Lower lobe of right lung (tissue), 2 donors: ENCODE results near the gene AUTS2. TPM values are rescaled to one million over a fixed set of nuclear protein-coding genes. Genes with fewer than 3 reads are reported as not detected.

Experiments
- ATAC-seq, 2 donors: fragments of 200-7000 bp; cut with Tn5 transposase; one replicate each; pipeline ENCODE4 v1.9.1; 2020 to 2022; ENCODE audit warnings: mild to moderate bottlenecking in 2 of 2, moderate library complexity in 2 of 2
- DNase-seq: peaks from one replicate; pipeline ENCODE4 v3.0.0-alpha.2; 2020
- H3K27ac ChIP-seq: fragments of 200-600 bp; one replicate; pipeline ENCODE4 v1.8.0; 2022
- H3K27me3 ChIP-seq: fragments of 200-600 bp; one replicate; pipeline ENCODE4 v1.8.0; 2022; ENCODE audit warnings: low read depth
- H3K36me3 ChIP-seq: fragments of 200-600 bp; one replicate; pipeline ENCODE4 v1.8.0; 2022; ENCODE audit warnings: mild to moderate bottlenecking
- H3K4me1 ChIP-seq: fragments of 200-600 bp; one replicate; pipeline ENCODE4 v1.8.0; 2022
- H3K4me3 ChIP-seq: fragments of 200-600 bp; one replicate; pipeline ENCODE4 v1.8.0; 2022; ENCODE audit warnings: mild to moderate bottlenecking
- H3K9me3 ChIP-seq: fragments of 200-600 bp; one replicate; pipeline ENCODE4 v1.8.0; 2022
- intact Hi-C: fragments of 100-400 bp; cut with DNase I; formaldehyde crosslinking; loops from one replicate; pipeline ENCODE4 v1.11.0; 2022
- total RNA-seq: library from RNA; stranded (reverse); fragmentation: NEBNext Ultra II Directional; extraction: Animal tissue kit (Norgen Biotek cat#: 25700); gene quantifications from one replicate; pipeline ENCODE4 v1.2.1, GENCODE V29; 2021
- TF ChIP-seq, protein P1 (sequence below): fragments of 200-600 bp; IDR thresholded peaks from one replicate; pipeline ENCODE4 v1.8.0; 2022; ENCODE audit warnings: antibody characterized with exemption, mild to moderate bottlenecking
- donor health status: DM: no; HTN: yes; CAD: no; lungs with severe emphysema.

The AUTS2 gene
- total RNA-seq, 1 donor from 2014 or later, result 45.7 TPM

DNA sequence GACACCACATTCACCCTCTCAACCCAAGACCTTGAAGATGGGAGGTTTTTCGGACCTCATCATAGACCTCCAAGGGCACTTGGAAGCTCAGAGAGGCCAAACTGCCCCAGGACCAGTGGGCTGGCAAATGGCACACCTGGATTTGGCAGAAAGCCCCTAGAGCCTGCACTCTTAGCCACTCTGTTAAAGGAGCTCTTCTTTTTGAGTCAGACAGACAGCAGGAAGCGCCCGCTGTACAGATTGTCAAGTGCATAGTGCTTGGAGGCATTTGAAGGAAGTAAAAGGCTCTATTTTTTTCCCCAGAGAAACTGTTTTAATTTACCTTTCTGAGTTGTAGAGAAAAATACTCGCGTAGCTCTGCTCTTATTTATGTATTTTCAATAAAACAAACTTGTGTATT lies 1125.1 kb downstream of the AUTS2 start:
- H3K9me3 ChIP-seq, result no peaks in the 10 kb centered on the region
- H3K4me1 ChIP-seq, result peaks cover 24% of the 10 kb centered on the region
- no peaks in the 10 kb centered on the region for H3K36me3 ChIP-seq
- TF ChIP-seq, protein P1, sequence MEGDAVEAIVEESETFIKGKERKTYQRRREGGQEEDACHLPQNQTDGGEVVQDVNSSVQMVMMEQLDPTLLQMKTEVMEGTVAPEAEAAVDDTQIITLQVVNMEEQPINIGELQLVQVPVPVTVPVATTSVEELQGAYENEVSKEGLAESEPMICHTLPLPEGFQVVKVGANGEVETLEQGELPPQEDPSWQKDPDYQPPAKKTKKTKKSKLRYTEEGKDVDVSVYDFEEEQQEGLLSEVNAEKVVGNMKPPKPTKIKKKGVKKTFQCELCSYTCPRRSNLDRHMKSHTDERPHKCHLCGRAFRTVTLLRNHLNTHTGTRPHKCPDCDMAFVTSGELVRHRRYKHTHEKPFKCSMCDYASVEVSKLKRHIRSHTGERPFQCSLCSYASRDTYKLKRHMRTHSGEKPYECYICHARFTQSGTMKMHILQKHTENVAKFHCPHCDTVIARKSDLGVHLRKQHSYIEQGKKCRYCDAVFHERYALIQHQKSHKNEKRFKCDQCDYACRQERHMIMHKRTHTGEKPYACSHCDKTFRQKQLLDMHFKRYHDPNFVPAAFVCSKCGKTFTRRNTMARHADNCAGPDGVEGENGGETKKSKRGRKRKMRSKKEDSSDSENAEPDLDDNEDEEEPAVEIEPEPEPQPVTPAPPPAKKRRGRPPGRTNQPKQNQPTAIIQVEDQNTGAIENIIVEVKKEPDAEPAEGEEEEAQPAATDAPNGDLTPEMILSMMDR, result no peak
- H3K27ac ChIP-seq, result no peak overlapping the region
- intact Hi-C loops, result no loop called here
- no peaks in the 10 kb centered on the region for H3K27me3 ChIP-seq
- no peak overlapping the region for H3K4me3 ChIP-seq
- no peak for DNase-seq
- ATAC-seq, result no peak

DNA sequence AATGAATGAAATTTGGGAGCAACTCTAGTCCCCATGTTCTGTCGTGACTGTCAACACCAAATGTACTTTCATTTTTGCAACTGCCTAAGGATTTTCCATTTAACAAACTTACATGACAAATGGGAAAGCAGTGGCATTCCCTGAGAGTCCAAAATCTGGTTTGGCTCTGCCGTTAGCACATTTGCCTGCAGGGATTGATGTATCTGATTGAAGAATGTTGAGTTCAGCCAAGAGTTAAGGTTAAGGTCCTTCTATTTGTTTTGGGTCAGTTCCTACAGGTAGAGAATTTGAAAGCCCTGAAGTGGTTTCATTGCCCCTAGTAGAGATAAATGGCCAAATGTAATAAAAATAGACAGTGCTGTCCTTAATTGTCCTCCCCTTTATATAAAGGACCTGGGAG lies 1127.2 kb downstream of the AUTS2 start:
- H3K36me3 ChIP-seq, result no peaks in the 10 kb centered on the region
- H3K9me3 ChIP-seq, result no peaks in the 10 kb centered on the region
- peaks cover 14% of the 10 kb centered on the region for H3K4me1 ChIP-seq
- ATAC-seq (no peak), DNase-seq (no peak)
- intact Hi-C loops, result no loop called here
- TF ChIP-seq, protein P1, result no peak
- H3K4me3 ChIP-seq, result no peak overlapping the region
- no peak overlapping the region for H3K27ac ChIP-seq
- H3K27me3 ChIP-seq, result no peaks in the 10 kb centered on the region

DNA sequence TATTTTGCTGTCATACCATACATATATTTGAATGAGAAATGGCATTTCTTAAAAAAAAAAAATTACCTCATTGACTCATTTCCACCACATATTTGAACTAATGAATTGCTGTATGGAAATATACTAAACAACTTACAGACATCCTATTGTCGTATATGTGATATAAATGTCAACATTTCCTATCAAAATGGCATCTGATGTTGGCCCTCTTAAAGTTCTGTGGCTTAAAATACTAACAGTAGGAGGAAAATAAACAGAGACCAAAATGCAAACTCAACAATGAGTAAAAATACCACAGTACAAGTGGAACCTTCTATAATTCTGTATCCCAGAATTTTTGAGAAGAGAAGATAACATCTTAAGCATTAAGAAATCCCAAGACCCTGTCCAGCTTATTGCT lies 1128.0 kb downstream of the AUTS2 start:
- no peak overlapping the region for H3K27ac ChIP-seq

DNA sequence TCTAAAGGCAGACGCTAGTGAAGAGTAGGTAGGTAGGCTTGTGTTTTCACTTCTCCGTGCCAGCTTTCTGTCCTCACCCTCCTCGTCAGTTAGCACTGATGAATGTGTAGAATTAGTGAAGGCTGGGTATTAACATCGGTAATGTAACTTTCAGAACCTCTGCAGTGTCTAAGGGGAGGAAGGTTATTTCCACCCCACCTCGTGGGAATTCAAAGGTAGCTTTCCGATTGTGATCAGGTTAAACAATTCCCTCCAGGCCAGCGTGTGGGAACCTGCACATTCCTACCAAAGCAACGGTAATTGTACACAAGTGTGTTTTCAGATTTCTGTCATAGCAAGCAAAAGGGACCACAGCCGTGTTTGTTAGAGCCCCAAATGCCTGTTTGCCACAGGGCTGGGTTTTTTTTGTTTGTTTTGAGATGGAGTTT lies 1128.7 kb downstream of the AUTS2 start:
- DNase-seq (no peak), ATAC-seq (no peak)
- H3K36me3 ChIP-seq, result no peaks in the 10 kb centered on the region
- peaks cover 9% of the 10 kb centered on the region for H3K4me1 ChIP-seq
- H3K4me3 ChIP-seq, result no peak overlapping the region
- no peak overlapping the region for H3K27ac ChIP-seq
- no peaks in the 10 kb centered on the region for H3K9me3 ChIP-seq
- TF ChIP-seq, protein P1, result no peak
- H3K27me3 ChIP-seq, result no peaks in the 10 kb centered on the region
- intact Hi-C loops, result no loop called here

More for the DNA sequence above, 1128.0 kb downstream of the AUTS2 start:
- intact Hi-C loops, result no loop called here
- no peak for DNase-seq
- no peaks in the 10 kb centered on the region for H3K36me3 ChIP-seq
- TF ChIP-seq, protein P1, result no peak
- no peak overlapping the region for H3K4me3 ChIP-seq
- H3K27me3 ChIP-seq, result no peaks in the 10 kb centered on the region
- no peaks in the 10 kb centered on the region for H3K9me3 ChIP-seq
- peaks cover 9% of the 10 kb centered on the region for H3K4me1 ChIP-seq
- no peak for ATAC-seq

DNA sequence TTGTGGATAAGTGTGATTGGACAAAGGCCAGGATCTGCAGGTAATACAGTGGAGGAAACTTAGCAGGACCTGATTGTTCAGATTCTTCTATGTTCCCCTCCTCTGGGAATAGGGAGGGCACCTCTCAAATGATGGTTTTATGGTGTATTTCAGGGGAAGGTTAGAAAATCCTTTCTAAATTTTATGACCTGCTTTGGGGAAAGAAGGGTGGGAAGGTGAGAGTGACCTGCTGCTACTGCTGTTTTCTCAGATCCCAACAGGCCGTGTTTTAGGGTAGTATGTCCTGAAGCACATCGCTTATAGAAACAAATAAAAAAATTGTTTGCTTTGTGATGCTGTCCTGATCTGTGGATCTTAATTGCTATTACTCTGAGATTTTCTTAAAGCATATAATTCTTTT lies 1129.6 kb downstream of the AUTS2 start:
- intact Hi-C loops, result no loop called here
- H3K27ac ChIP-seq, result no peak overlapping the region
- H3K4me3 ChIP-seq, result no peak overlapping the region
- no peaks in the 10 kb centered on the region for H3K27me3 ChIP-seq
- TF ChIP-seq, protein P1, result no peak
- peaks cover 9% of the 10 kb centered on the region for H3K4me1 ChIP-seq
- ATAC-seq, result no peak
- DNase-seq, result no peak
- no peaks in the 10 kb centered on the region for H3K9me3 ChIP-seq
- H3K36me3 ChIP-seq, result no peaks in the 10 kb centered on the region
